ENCODE results near the gene ZDHHC8. TPM values are rescaled to one million over a fixed set of nuclear protein-coding genes. Genes with fewer than 3 reads are reported as not detected.
"Not testable (repeated sequence)": the region's sequence is repeated elsewhere in the genome, so short reads cannot be mapped to it uniquely, and the experiment has no call there.

The ZDHHC8 gene
- total RNA-seq, 1 donor from 2014 or later: 61.8 TPM

- intact Hi-C loops (cut with micrococcal nuclease): loop anchor here (1.0 kb wide), 5 partner anchors 81 to 299 kb away; partner anchors contain the start of gene RTN4R
Observed at GRCh38 chr22:20156611-20157429, 25.2 kb downstream of the ZDHHC8 start.

GRCh38 chr22:20157430-20158183 lies 26.0 kb downstream of the ZDHHC8 start:
- intact Hi-C loops (cut with micrococcal nuclease): loop anchor here (1.0 kb wide), 5 partner anchors 81 to 299 kb away; partner anchors contain the start of gene RTN4R

GRCh38 chr22:20158391-20159036 lies 26.9 kb downstream of the ZDHHC8 start:
- intact Hi-C loops (cut with micrococcal nuclease): no loop called here

GRCh38 chr22:20159076-20159475 lies 27.5 kb downstream of the ZDHHC8 start:
- intact Hi-C loops (cut with micrococcal nuclease): no loop called here

- intact Hi-C loops (cut with micrococcal nuclease): not testable (repeated sequence)
Observed at GRCh38 chr22:20159531-20159930, 27.9 kb downstream of the ZDHHC8 start.

- intact Hi-C loops (cut with micrococcal nuclease): no loop called here
Observed at GRCh38 chr22:20160041-20160440, 28.4 kb downstream of the ZDHHC8 start.

GRCh38 chr22:20164863-20165262 lies 33.3 kb downstream of the ZDHHC8 start:
- intact Hi-C loops (cut with micrococcal nuclease): no loop called here

GRCh38 chr22:20165421-20165820 lies 33.8 kb downstream of the ZDHHC8 start:
- intact Hi-C loops (cut with micrococcal nuclease): no loop called here

GRCh38 chr22:20165913-20166312 lies 34.3 kb downstream of the ZDHHC8 start:
- intact Hi-C loops (cut with micrococcal nuclease): no loop called here

GRCh38 chr22:20166703-20167102 lies 35.1 kb downstream of the ZDHHC8 start:
- intact Hi-C loops (cut with micrococcal nuclease): no loop called here

GRCh38 chr22:20167643-20168322 lies 36.2 kb downstream of the ZDHHC8 start:
- intact Hi-C loops (cut with micrococcal nuclease): no loop called here

GRCh38 chr22:20169253-20169822 lies 37.7 kb downstream of the ZDHHC8 start:
- intact Hi-C loops (cut with micrococcal nuclease): no loop called here

GRCh38 chr22:20170170-20170569 lies 38.6 kb downstream of the ZDHHC8 start:
- intact Hi-C loops (cut with micrococcal nuclease): no loop called here

- intact Hi-C loops (cut with micrococcal nuclease): no loop called here
Observed at GRCh38 chr22:20171288-20172140, 39.9 kb downstream of the ZDHHC8 start.

GRCh38 chr22:20172141-20172613 lies 40.6 kb downstream of the ZDHHC8 start:
- intact Hi-C loops (cut with micrococcal nuclease): no loop called here

GRCh38 chr22:20173246-20173645 lies 41.6 kb downstream of the ZDHHC8 start:
- intact Hi-C loops (cut with micrococcal nuclease): no loop called here

- intact Hi-C loops (cut with micrococcal nuclease): no loop called here
Observed at GRCh38 chr22:20173772-20174171, 42.2 kb downstream of the ZDHHC8 start.

- intact Hi-C loops (cut with micrococcal nuclease): no loop called here
Observed at GRCh38 chr22:20174785-20175596, 43.4 kb downstream of the ZDHHC8 start.

- intact Hi-C loops (cut with micrococcal nuclease): no loop called here
Observed at GRCh38 chr22:20175597-20175900, 43.9 kb downstream of the ZDHHC8 start.
